K562 (cell line): ENCODE data around the gene NT5C3B. TPM values are rescaled to one million over a fixed set of nuclear protein-coding genes. Genes with fewer than 3 reads are reported as not detected.
"Not testable (repeated sequence)": the region's sequence is repeated elsewhere in the genome, so short reads cannot be mapped to it uniquely, and the experiment has no call there.

Experiments used
- ATAC-seq: fragments of 200-7000 bp; cut with Tn5 transposase; 3 replicates; pipeline ENCODE4 v1.9.1; 2020; ENCODE audit warnings: moderate library complexity
- BruUV-seq: library from RNA; stranded (reverse); fragments of 400-500 nt; replicated peaks from 2 replicates; lab custom pipeline; 2021; lab: Mats Ljungman, UMichigan
- CTCF ChIA-PET: fragments of 300-600 bp; formaldehyde crosslinking; extraction: SDS; loops from one replicate; lab custom pipeline; 2021; ENCODE audit warnings: low intra/inter-chr PET ratio; lab: Yijun Ruan, JAX
- POLR2A ChIA-PET: fragments of 300-600, 350-650 bp; sonication (Branson Sonifier 250); formaldehyde crosslinking; extraction: SDS; loops from one replicate; lab custom pipeline; 2021; ENCODE audit warnings: antibody characterized with exemption, inconsistent platforms; lab: Yijun Ruan, JAX
- DNase-seq, 4 experiments: peaks; one replicate each; pipeline versions ENCODE4 v3.0.0 to v3.0.0-alpha.2; 2011 to 2018; ENCODE audit warnings: low spot score in 3 of 4, mixed read lengths in 3 of 4; ENCODE audit errors: extremely low read depth in 1 of 4
- FAIRE-seq: peaks from 2 replicates; lab custom pipeline; 2011; peaks lifted over from hg19 to GRCh38; lab: Jason Lieb, UNC
- H2AFZ ChIP-seq: 2 replicates; pipeline ENCODE4 v1.6.0; 2011; ENCODE audit warnings: low read depth, low read length, control low read depth, inconsistent platforms
- H3K27ac ChIP-seq: fragments of 200-600 bp; 3 replicates; pipeline ENCODE4 v1.8.0; 2011; ENCODE audit warnings: low read depth, mild to moderate bottlenecking, control low read depth, inconsistent platforms, low read length, moderate library complexity, mixed read lengths; ENCODE audit errors: extremely low read depth
- H3K27me3 ChIP-seq, 2 experiments: fragments of 300-600 bp in 1 of 2; 2 replicates in 1 of 2; 3 replicates in 1 of 2; pipeline versions ENCODE4 v1.6.0 to v1.8.0; 2011; ENCODE audit warnings: inconsistent platforms in 2 of 2, low read length in 2 of 2, mild to moderate bottlenecking in 1 of 2, mixed read lengths in 1 of 2, moderate library complexity in 1 of 2; ENCODE audit not compliant: control insufficient read depth in 2 of 2, insufficient read depth in 2 of 2
- H3K36me3 ChIP-seq: fragments of 300-600 bp; 3 replicates; pipeline ENCODE4 v1.8.0; 2011; ENCODE audit warnings: mild to moderate bottlenecking, low read length, inconsistent platforms; ENCODE audit not compliant: control insufficient read depth, insufficient read depth
- H3K4me1 ChIP-seq, 2 experiments: fragments of 200-600 bp in 1 of 2; replicated peaks in 1 of 2; 2 replicates in 1 of 2; 3 replicates in 1 of 2; pipeline versions ENCODE4 v1.5.1 to v1.8.0; 2011; ENCODE audit warnings: inconsistent platforms in 2 of 2, low read length in 2 of 2, mild to moderate bottlenecking in 1 of 2, mixed read lengths in 1 of 2, moderate library complexity in 1 of 2; ENCODE audit not compliant: control insufficient read depth in 2 of 2, insufficient read depth in 2 of 2
- H3K4me2 ChIP-seq: 2 replicates; pipeline ENCODE4 v1.6.1; 2011; ENCODE audit warnings: low read length, control low read depth, inconsistent platforms, mixed read lengths; ENCODE audit not compliant: insufficient read depth
- H3K4me3 ChIP-seq: fragments of 200-600 bp; sonication (generic), shearing (Covaris generic); 2 replicates; pipeline ENCODE4 v1.5.1; 2016; ENCODE audit warnings: control low read depth, inconsistent platforms
- H3K79me2 ChIP-seq: fragments of 200-600 bp; 3 replicates; pipeline ENCODE4 v1.8.0; 2011; ENCODE audit warnings: low read length, inconsistent platforms; ENCODE audit not compliant: control insufficient read depth, insufficient read depth
- H3K9ac ChIP-seq, 2 experiments: 2 replicates each; pipeline versions ENCODE4 v1.6.0 to v1.6.1; 2011; ENCODE audit warnings: low read depth in 2 of 2, low read length in 2 of 2, control low read depth in 1 of 2, inconsistent platforms in 1 of 2, mild to moderate bottlenecking in 1 of 2, mixed read lengths in 1 of 2; ENCODE audit not compliant: insufficient read depth in 1 of 2
- H3K9me1 ChIP-seq: one replicate; pipeline ENCODE4 v1.6.0; 2011; ENCODE audit warnings: inconsistent platforms, mild to moderate bottlenecking, low read length, moderate library complexity; ENCODE audit not compliant: control insufficient read depth, insufficient read depth
- H3K9me3 ChIP-seq: replicated peaks from 2 replicates; pipeline ENCODE4 v1.5.1; 2011; ENCODE audit warnings: low read depth, low read length, inconsistent platforms; ENCODE audit not compliant: control insufficient read depth, insufficient read depth
- H4K20me1 ChIP-seq: replicated peaks from 2 replicates; pipeline ENCODE4 v1.6.1; 2011; ENCODE audit warnings: low read length, inconsistent platforms, mixed read lengths; ENCODE audit not compliant: control insufficient read depth, insufficient read depth
- CUX1 ChIP-seq: fragments of 200-800 bp; sonication (Bioruptor generic); IDR thresholded peaks from 2 replicates; pipeline ENCODE4 v1.6.1; 2016; ENCODE audit warnings: missing genetic modification characterization, missing compliant biosample characterization
- ZNF449 ChIP-seq: fragments of 250-450 bp; sonication (Bioruptor Pico); IDR thresholded peaks from 2 replicates; pipeline ENCODE4 v1.8.0; 2022; ENCODE audit warnings: moderate library complexity, mild to moderate bottlenecking, inconsistent platforms
- WGBS: fragments of 100-300 bp; shearing (Covaris generic); methylation state at CpG from one replicate; pipeline ENCODE4 v1.1.6; 2016; ENCODE audit warnings: low coverage, mixed read lengths; ENCODE audit not compliant: insufficient coverage; ENCODE audit errors: missing lambda C conversion rate; 5-methylcytosine and 5-hydroxymethylcytosine counted together
- in situ Hi-C: fragments of 300-500 bp; cut with MboI; formaldehyde crosslinking; loops from 4 replicates; pipeline ENCODE4 v1.15.0; 2018; ENCODE audit warnings: inconsistent platforms, mixed read lengths
- intact Hi-C: fragments of 100-400 bp; cut with micrococcal nuclease; formaldehyde crosslinking; loops from 2 replicates; pipeline ENCODE4 v1.14.2; 2022
- polyA plus RNA-seq, 8 experiments: library from polyadenylated mRNA; depleted of rRNA in 4 of 8; stranded (reverse) in 5 of 8; unstranded in 3 of 8; fragments of >200 nt; fragmentation: Nextera tagmentation in 2 of 8; fragmentation: Illumina TruSeq in 1 of 8; extraction: Ambion mirVana in 2 of 8; extraction: Trizol in 1 of 8; gene quantifications; 2 replicates each; pipeline versions ENCODE4 v1.2.1 to v1.2.3, GENCODE V29; 2011 to 2014; ENCODE audit warnings: inconsistent platforms in 1 of 8, missing spikeins in 1 of 8
- total RNA-seq, 7 experiments: library from RNA; depleted of rRNA in 6 of 7; stranded (reverse); fragments of >200 nt in 6 of 7; fragmentation: Illumina TruSeq in 2 of 7; extraction: Trizol in 2 of 7; gene quantifications; 2 replicates each; pipeline versions ENCODE4 v1.2.1 to v1.2.3, GENCODE V29; 2011 to 2021; ENCODE audit warnings: low replicate concordance in 1 of 7

NT5C3B gene
- total and polyA plus RNA-seq, 9 of the 15 experiments (the other 6 are each of a cell fraction or from before 2014, with no cell fraction given) = 2.0 to 166 (median 85.0) TPM

- TF ChIP-seq CUX1 (CRISPR knock-in tag) (no peak), ZNF449 (CRISPR knock-in tag) (no peak)
- TF ChIP-seq, all 486 proteins: peak for 0
Measured at GRCh38 chr17:41880130-41880529, 44.1 kb upstream of the NT5C3B start (continued).

- H3K4me1 ChIP-seq, H3K9ac ChIP-seq, H3K27me3 ChIP-seq, CTCF ChIA-PET, H3K9me3 ChIP-seq, intact Hi-C loops, H2AFZ ChIP-seq, BruUV-seq, ATAC-seq, H3K79me2 ChIP-seq, H3K4me3 ChIP-seq, H3K4me2 ChIP-seq, H3K9me1 ChIP-seq, FAIRE-seq, H3K27ac ChIP-seq, H4K20me1 ChIP-seq, in situ Hi-C loops, DNase-seq: not testable (repeated sequence)
- POLR2A ChIA-PET = interaction anchor here (0.6 to 2.1 kb wide), 2 partner anchors 9 to 48 kb away, joined by 3 to 7 read pairs; partner anchors contain the start of gene KLHL11
- H3K36me3 ChIP-seq = peaks cover 79% of the 10 kb centered on the region
- WGBS = 89% methylated on average over 5 of the region's 9 CpGs
Measured at GRCh38 chr17:41874293-41874670, 38.2 kb upstream of the NT5C3B start.
